HepG2 (cell line): Measurements from ENCODE around the gene PPCDC. TPM values are rescaled to one million over a fixed set of nuclear protein-coding genes. Genes with fewer than 3 reads are reported as not detected.
A peak's percentile ranks its signal among the peaks of the same experiment; 100 is the strongest.

Source experiments
- ATAC-seq: fragments of 200-7000 bp; cut with Tn5 transposase; 3 replicates; pipeline ENCODE4 v1.9.1; 2020; ENCODE audit warnings: mild to moderate bottlenecking, moderate library complexity
- BruUV-seq: library from RNA; stranded (reverse); fragments of 400-500 nt; replicated peaks from 2 replicates; lab custom pipeline; 2021; lab: Mats Ljungman, UMichigan
- CTCF ChIA-PET: fragments of 300-600 bp; formaldehyde crosslinking; extraction: SDS; loops from one replicate; lab custom pipeline; 2021; ENCODE audit warnings: low total read pairs, inconsistent platforms, low intra/inter-chr PET ratio; lab: Yijun Ruan, JAX
- POLR2A ChIA-PET: fragments of 350-600 bp; sonication (Branson Sonifier 250); formaldehyde crosslinking; loops from one replicate; lab custom pipeline; 2020; ENCODE audit warnings: antibody characterized with exemption, inconsistent platforms; lab: Yijun Ruan, JAX
- DNase-seq: peaks from one replicate; pipeline ENCODE4 v3.0.0-alpha.2; 2015; ENCODE audit warnings: low spot score
- FAIRE-seq: peaks from 3 replicates; lab custom pipeline; 2011; peaks lifted over from hg19 to GRCh38; lab: Jason Lieb, UNC
- H2AFZ ChIP-seq: one replicate; pipeline ENCODE4 v1.6.1; 2011; ENCODE audit warnings: low read length, inconsistent platforms
- H3K27ac ChIP-seq: fragments of 300-600 bp; 3 replicates; pipeline ENCODE4 v1.8.0; 2011; ENCODE audit warnings: mixed run types, mild to moderate bottlenecking, mixed read lengths, low read length, inconsistent platforms; ENCODE audit not compliant: insufficient read depth; ENCODE audit errors: extremely low read length
- H3K27me3 ChIP-seq, 2 experiments: fragments of 200-600 bp in 1 of 2; 2 replicates in 1 of 2; 3 replicates in 1 of 2; pipeline versions ENCODE4 v1.6.0 to v1.8.0; 2011; ENCODE audit warnings: low read length in 2 of 2, mild to moderate bottlenecking in 2 of 2, moderate library complexity in 2 of 2, inconsistent platforms in 1 of 2; ENCODE audit not compliant: insufficient read depth in 2 of 2, control insufficient read depth in 1 of 2
- H3K36me3 ChIP-seq, 2 experiments: fragments of 200-600 bp in 1 of 2; replicated peaks in 1 of 2; 2 replicates in 1 of 2; 3 replicates in 1 of 2; pipeline versions ENCODE4 v1.5.1 to v1.8.0; 2011; ENCODE audit warnings: low read length in 2 of 2, inconsistent platforms in 1 of 2; ENCODE audit not compliant: insufficient read depth in 2 of 2, control insufficient read depth in 1 of 2
- H3K4me1 ChIP-seq: 2 replicates; pipeline ENCODE4 v1.5.1; 2012; ENCODE audit warnings: low read length, inconsistent platforms; ENCODE audit not compliant: insufficient read depth
- H3K4me2 ChIP-seq: 2 replicates; pipeline ENCODE4 v1.6.0; 2011; ENCODE audit warnings: low read depth, low read length, inconsistent platforms
- H3K4me3 ChIP-seq, 3 experiments: fragments of 200-600 bp in 1 of 3; sonication (generic), shearing (Covaris generic) in 1 of 3; replicated peaks in 1 of 3; 2 replicates each; pipeline ENCODE4 v1.5.1; 2011 to 2016; ENCODE audit warnings: low read length in 3 of 3, inconsistent platforms in 2 of 3, low read depth in 2 of 3, mild to moderate bottlenecking in 2 of 3, control low read depth in 1 of 3, mixed read lengths in 1 of 3; ENCODE audit not compliant: insufficient read depth in 1 of 3
- H3K79me2 ChIP-seq: one replicate; pipeline ENCODE4 v1.6.1; 2011; ENCODE audit warnings: low read length, inconsistent platforms; ENCODE audit not compliant: insufficient read depth
- H3K9ac ChIP-seq: 2 replicates; pipeline ENCODE4 v1.6.0; 2011; ENCODE audit warnings: mild to moderate bottlenecking, low read depth, low read length, inconsistent platforms; ENCODE audit not compliant: insufficient read depth
- H3K9me3 ChIP-seq: 2 replicates; pipeline ENCODE4 v1.5.1; 2012; ENCODE audit warnings: mild to moderate bottlenecking, low read length
- H4K20me1 ChIP-seq: 2 replicates; pipeline ENCODE4 v1.6.0; 2011; ENCODE audit warnings: inconsistent platforms, mild to moderate bottlenecking, low read length, moderate library complexity; ENCODE audit not compliant: insufficient read depth
- MTF2 ChIP-seq: sonication (generic); formaldehyde crosslinking; IDR thresholded peaks from 2 replicates; pipeline ENCODE4 v1.5.0; 2020; ENCODE audit warnings: missing genetic modification reagents, borderline replicate concordance
- REL ChIP-seq: sonication (generic); formaldehyde crosslinking; conservative IDR thresholded peaks from 2 replicates; pipeline ENCODE4 v1.8.0; 2022; ENCODE audit warnings: mild to moderate bottlenecking, missing genetic modification reagents, moderate library complexity
- SP2 ChIP-seq: sonication (generic); formaldehyde crosslinking; IDR thresholded peaks from 2 replicates; pipeline ENCODE4 v1.5.1; 2020; ENCODE audit warnings: mild to moderate bottlenecking, missing genetic modification reagents
- ZBTB42 ChIP-seq: sonication (generic); formaldehyde crosslinking; IDR thresholded peaks from 2 replicates; pipeline ENCODE4 v1.5.0; 2020; ENCODE audit warnings: mild to moderate bottlenecking, missing genetic modification reagents
- ZC3H13 ChIP-seq: sonication (generic); formaldehyde crosslinking; IDR thresholded peaks from 2 replicates; pipeline ENCODE4 v1.8.1; 2023; ENCODE audit warnings: mild to moderate bottlenecking, missing genetic modification reagents, moderate library complexity
- ZEB1 ChIP-seq: IDR thresholded peaks from 2 replicates; pipeline ENCODE4 v1.6.1; 2012; ENCODE audit warnings: mild to moderate bottlenecking, low read depth, inconsistent platforms; ENCODE audit not compliant: insufficient replicate concordance
- ZFP36 ChIP-seq: fragments of 150-350 bp; IDR thresholded peaks from 2 replicates; pipeline ENCODE4 v1.6.1; 2018; ENCODE audit warnings: borderline replicate concordance, low read length, low read depth; ENCODE audit not compliant: partially characterized antibody
- ZNF549 ChIP-seq: sonication (generic); formaldehyde crosslinking; IDR thresholded peaks from 2 replicates; pipeline ENCODE4 v1.5.0; 2020; ENCODE audit warnings: missing genetic modification reagents
- ZSCAN25 ChIP-seq: sonication (generic); formaldehyde crosslinking; IDR thresholded peaks from 2 replicates; pipeline ENCODE4 v1.8.0; 2022; ENCODE audit warnings: mild to moderate bottlenecking, missing genetic modification reagents
- WGBS: methylation state at CpG from one replicate; pipeline ENCODE4 v1.1.6; 2017; ENCODE audit warnings: low lambda C conversion rate; 5-methylcytosine and 5-hydroxymethylcytosine counted together
- in situ Hi-C: cut with HindIII; loops from 2 replicates; pipeline ENCODE4 v1.10.0; 2017; ENCODE audit warnings: low pct_unique_long_range_greater_than_20kb; ENCODE audit not compliant: extremely low pct_ligation_motif_present
- intact Hi-C: fragments of 100-400 bp; cut with micrococcal nuclease; formaldehyde crosslinking; loops from one replicate; pipeline ENCODE4 v1.10.0; 2022; ENCODE audit not compliant: unreplicated experiment
- polyA plus RNA-seq, 8 experiments: library from polyadenylated mRNA; depleted of rRNA in 3 of 8; stranded (reverse) in 7 of 8; unstranded in 1 of 8; fragments of >200 nt; fragmentation: Illumina TruSeq in 4 of 8; extraction: Trizol in 4 of 8; gene quantifications; 2 replicates each; pipeline versions ENCODE4 v1.2.1 to v1.2.3, GENCODE V29; 2011 to 2016; ENCODE audit warnings: low read depth in 4 of 8, missing spikeins in 1 of 8, mixed read lengths in 1 of 8; ENCODE audit not compliant: insufficient read depth in 1 of 8
- total RNA-seq, 5 experiments: library from RNA; depleted of rRNA; stranded (reverse); fragments of >200 nt; fragmentation: Illumina TruSeq; extraction: Trizol; gene quantifications; 2 replicates each; pipeline ENCODE4 v1.2.3, GENCODE V29; 2016; ENCODE audit warnings: low read depth in 1 of 5

PPCDC gene
- total and polyA plus RNA-seq, 2 of the 13 experiments (the other 11 are each of a cell fraction or from before 2014, with no cell fraction given), result 12.3 to 12.8 TPM

- DNase-seq (no peak), FAIRE-seq (no peak), ATAC-seq (no peak)
- Histone ChIP-seq H3K4me1 (peaks cover 25% of the 10 kb centered on the region), H3K27ac (no peak overlapping the region), H4K20me1 (no peaks in the 10 kb centered on the region), H3K4me3 (no peak overlapping the region), H3K4me2 (no peak overlapping the region), H3K79me2 (peaks cover 18% of the 10 kb centered on the region), H3K36me3 (peaks cover 4 to 18% of the 10 kb centered on the region in 2 experiments; a peak in 4 of 5 replicates), H3K9ac (no peak overlapping the region), H2AFZ (no peak overlapping the region), H3K9me3 (no peaks in the 10 kb centered on the region), H3K27me3 (no peaks in the 10 kb centered on the region)
- WGBS, result 100% methylated on average over 5 of the region's 8 CpGs
- ChIA-PET POLR2A (no interaction called here), CTCF (no interaction called here)
- in situ Hi-C loops (no loop called here), intact Hi-C loops (no loop called here)
- no peak for TF ChIP-seq ZBTB42 (CRISPR knock-in tag)
- TF ChIP-seq ZFP36, result no peak
- TF ChIP-seq MTF2, result no peak
- no peak for TF ChIP-seq ZC3H13 (CRISPR knock-in tag)
- no peak for TF ChIP-seq SP2 (CRISPR knock-in tag)
- no peak for TF ChIP-seq ZNF549
- TF ChIP-seq ZEB1, result no peak
- no TSS peak for BruUV-seq
These were observed 2.0 kb upstream of the PPCDC start for GRCh38 chr15:75021341-75021740.

- no peak for ATAC-seq
- peak overlapping the region; percentile 97 for H3K9ac ChIP-seq
These were observed 608 bp upstream of the PPCDC start for GRCh38 chr15:75022783-75023180.

More at GRCh38 chr15:75022783-75023180, 608 bp upstream of the PPCDC start:
- FAIRE-seq (no peak), DNase-seq (no peak)
- BruUV-seq, result no TSS peak
- WGBS, result 98% methylated on average over 2 of the region's 2 CpGs
- peak overlapping the region; percentile 80 for H3K27ac ChIP-seq
- H4K20me1 ChIP-seq, result no peaks in the 10 kb centered on the region
- no peaks in the 10 kb centered on the region for H3K9me3 ChIP-seq
- intact Hi-C loops, result no loop called here
- POLR2A ChIA-PET, result interaction anchor here (0.6 to 2.2 kb wide), 23 partner anchors 8 to 562 kb away, joined by 3 to 19 read pairs (median 4); partner anchors contain the start of genes C15orf39, COX5A, FAM219B and MAN2C1
- H3K36me3 ChIP-seq, result peaks cover 0 to 5% of the 10 kb centered on the region in 2 experiments; a peak in 2 of 5 replicates
- H3K4me3 ChIP-seq, result peak overlapping the region in 2 of 3 experiments; percentile 22 to 95; a peak in 2 of 6 replicates
- peaks cover 18% of the 10 kb centered on the region for H3K79me2 ChIP-seq
- CTCF ChIA-PET, result no interaction called here
- H3K4me1 ChIP-seq, result peaks cover 25% of the 10 kb centered on the region
- H3K4me2 ChIP-seq, result peak overlapping the region; percentile 77
- no peaks in the 10 kb centered on the region for H3K27me3 ChIP-seq
- in situ Hi-C loops, result no loop called here
- H2AFZ ChIP-seq, result no peak overlapping the region
- TF ChIP-seq REL (CRISPR knock-in tag) (0 out of 2 replicates have a peak, but pooled peaks have one; percentile 9), ZSCAN25 (CRISPR knock-in tag) (no peak)
- TF ChIP-seq, all 625 proteins: peak for 1
